Central memory CD8-positive, alpha-beta T cell (primary cell): Measurements from ENCODE around the gene SHROOM1.

Experiments
- ATAC-seq: fragments of 150-1000 bp; cut with Tn5 transposase; replicated peaks from 2 replicates; pipeline ENCODE4 v1.10.0; 2022; ENCODE audit warnings: mild to moderate bottlenecking, moderate FRiP score, moderate number of reproducible peaks; ENCODE audit not compliant: poor library complexity, severe bottlenecking; ENCODE audit errors: extremely low read depth
- DNase-seq, 2 donors: peaks; one replicate each; pipeline ENCODE4 v3.0.0; 2021; ENCODE audit warnings: low spot score in 2 of 2
- H3K27ac Mint-ChIP-seq: one replicate; pipeline ENCODE4 v1.8.0; 2022; ENCODE audit warnings: low read depth, mild to moderate bottlenecking, moderate library complexity, mixed read lengths
- H3K27me3 Mint-ChIP-seq: one replicate; pipeline ENCODE4 v1.8.0; 2022; ENCODE audit warnings: mixed read lengths
- H3K36me3 Mint-ChIP-seq: one replicate; pipeline ENCODE4 v1.8.0; 2022; ENCODE audit warnings: mild to moderate bottlenecking, moderate library complexity, mixed read lengths; ENCODE audit not compliant: insufficient read depth
- H3K4me1 Mint-ChIP-seq: one replicate; pipeline ENCODE4 v1.8.0; 2022; ENCODE audit warnings: mixed read lengths
- H3K4me3 Mint-ChIP-seq: one replicate; pipeline ENCODE4 v1.8.0; 2022; ENCODE audit warnings: mild to moderate bottlenecking, moderate library complexity, mixed read lengths
- H3K9me3 Mint-ChIP-seq: one replicate; pipeline ENCODE4 v1.8.0; 2022; ENCODE audit warnings: mixed read lengths

The SHROOM1 gene

GRCh38 chr5:132775476-132775961 is 54.9 kb downstream of the SHROOM1 start:
- H3K27me3 Mint-ChIP-seq: no peaks in the 10 kb centered on the region
- DNase-seq (no peak), ATAC-seq (no peak)
- no peak overlapping the region for H3K27ac Mint-ChIP-seq
- no peaks in the 10 kb centered on the region for H3K9me3 Mint-ChIP-seq
- peaks cover 2% of the 10 kb centered on the region for H3K36me3 Mint-ChIP-seq
- peak overlapping the region; percentile 50 for H3K4me3 Mint-ChIP-seq
- H3K4me1 Mint-ChIP-seq: peaks cover 41% of the 10 kb centered on the region

GRCh38 chr5:132774896-132775295 is 55.6 kb downstream of the SHROOM1 start:
- no peak for DNase-seq
- Mint-ChIP-seq H3K36me3 (peaks cover 2% of the 10 kb centered on the region), H3K27ac (no peak overlapping the region), H3K9me3 (no peaks in the 10 kb centered on the region), H3K4me3 (no peak overlapping the region), H3K4me1 (peaks cover 41% of the 10 kb centered on the region), H3K27me3 (no peaks in the 10 kb centered on the region)
- no peak for ATAC-seq

- H3K4me1 Mint-ChIP-seq: peaks cover 39% of the 10 kb centered on the region
- H3K27me3 Mint-ChIP-seq: no peaks in the 10 kb centered on the region
- no peaks in the 10 kb centered on the region for H3K9me3 Mint-ChIP-seq
- ATAC-seq: no peak
- H3K36me3 Mint-ChIP-seq: peaks cover 2% of the 10 kb centered on the region
- no peak for DNase-seq
- no peak overlapping the region for H3K4me3 Mint-ChIP-seq
- H3K27ac Mint-ChIP-seq: no peak overlapping the region
Measured at GRCh38 chr5:132774406-132774805, 56.0 kb downstream of the SHROOM1 start.

- no peaks in the 10 kb centered on the region for H3K27me3 Mint-ChIP-seq
- ATAC-seq: no peak
Measured at GRCh38 chr5:132773601-132774355, 56.7 kb downstream of the SHROOM1 start.

GRCh38 chr5:132773114-132773513 is 57.3 kb downstream of the SHROOM1 start:
- no peak overlapping the region for H3K27ac Mint-ChIP-seq
- no peaks in the 10 kb centered on the region for H3K36me3 Mint-ChIP-seq
- DNase-seq (no peak), ATAC-seq (no peak)
- no peaks in the 10 kb centered on the region for H3K27me3 Mint-ChIP-seq
- peaks cover 27% of the 10 kb centered on the region for H3K4me1 Mint-ChIP-seq
- H3K4me3 Mint-ChIP-seq: no peak overlapping the region
- no peaks in the 10 kb centered on the region for H3K9me3 Mint-ChIP-seq

More at GRCh38 chr5:132773601-132774355, 56.7 kb downstream of the SHROOM1 start:
- H3K9me3 Mint-ChIP-seq: no peaks in the 10 kb centered on the region
- DNase-seq: no peak
- H3K4me3 Mint-ChIP-seq: no peak overlapping the region
- H3K27ac Mint-ChIP-seq: no peak overlapping the region
- H3K36me3 Mint-ChIP-seq: peaks cover 2% of the 10 kb centered on the region
- peaks cover 33% of the 10 kb centered on the region for H3K4me1 Mint-ChIP-seq

GRCh38 chr5:132772291-132773070 is 58.0 kb downstream of the SHROOM1 start:
- Mint-ChIP-seq H3K4me3 (no peak overlapping the region), H3K9me3 (no peaks in the 10 kb centered on the region), H3K27me3 (no peaks in the 10 kb centered on the region), H3K4me1 (peaks cover 25% of the 10 kb centered on the region), H3K27ac (no peak overlapping the region), H3K36me3 (no peaks in the 10 kb centered on the region)
- DNase-seq: no peak
- ATAC-seq: no peak
